Calu3 (cell line): ENCODE results near the gene ARID1B. TPM values are rescaled to one million over a fixed set of nuclear protein-coding genes. Genes with fewer than 3 reads are reported as not detected.

Experiments
- BruUV-seq: library from RNA; stranded (reverse); fragments of 400-500 nt; replicated peaks from 2 replicates; lab custom pipeline; 2021; lab: Mats Ljungman, UMichigan
- CTCF ChIA-PET: fragments of 300-600 bp; sonication (Branson Sonifier 250); formaldehyde crosslinking; loops from one replicate; lab custom pipeline; 2022; ENCODE audit warnings: antibody characterized with exemption; lab: Charles Lee
- DNase-seq: peaks from one replicate; pipeline ENCODE4 v3.0.0; 2022
- H3K27ac Mint-ChIP-seq: one replicate; pipeline ENCODE4 v1.8.0; 2022; ENCODE audit warnings: mixed read lengths; ENCODE audit not compliant: unreplicated experiment
- H3K27me3 Mint-ChIP-seq: one replicate; pipeline ENCODE4 v1.8.0; 2022; ENCODE audit warnings: mixed read lengths; ENCODE audit not compliant: unreplicated experiment
- H3K36me3 Mint-ChIP-seq: one replicate; pipeline ENCODE4 v1.8.0; 2022; ENCODE audit warnings: mild to moderate bottlenecking, moderate library complexity, mixed read lengths; ENCODE audit not compliant: insufficient read depth, unreplicated experiment
- H3K4me1 Mint-ChIP-seq: one replicate; pipeline ENCODE4 v1.8.0; 2022; ENCODE audit warnings: mild to moderate bottlenecking, low read depth, mixed read lengths; ENCODE audit not compliant: unreplicated experiment
- H3K4me3 Mint-ChIP-seq: one replicate; pipeline ENCODE4 v1.8.0; 2022; ENCODE audit warnings: mild to moderate bottlenecking, low read depth, moderate library complexity, mixed read lengths; ENCODE audit not compliant: unreplicated experiment
- H3K9me3 Mint-ChIP-seq: one replicate; pipeline ENCODE4 v1.8.0; 2022; ENCODE audit warnings: low read depth, mixed read lengths; ENCODE audit not compliant: unreplicated experiment
- CTCF ChIP-seq: fragments of 200-600 bp; IDR thresholded peaks from one replicate; pipeline ENCODE4 v1.8.0; 2022; ENCODE audit warnings: antibody characterized with exemption; ENCODE audit not compliant: unreplicated experiment
- intact Hi-C: fragments of 100-400 bp; cut with micrococcal nuclease; formaldehyde crosslinking; loops from one replicate; pipeline ENCODE4 v1.10.0; 2022; ENCODE audit not compliant: unreplicated experiment
- total RNA-seq: library from RNA; stranded (reverse); gene quantifications from 2 replicates; pipeline ENCODE4 v1.2.3, GENCODE V29; 2022

The ARID1B gene
- total RNA-seq, 1 experiment from 2014 or later, result 53.5 TPM

GRCh38 chr6:156760377-156760776 lies 16.8 kb upstream of the ARID1B start:
- no peak for TF ChIP-seq CTCF
- Mint-ChIP-seq H3K4me3 (no peak overlapping the region), H3K4me1 (no peaks in the 10 kb centered on the region), H3K27ac (no peak overlapping the region), H3K9me3 (peaks cover 3% of the 10 kb centered on the region), H3K27me3 (no peaks in the 10 kb centered on the region), H3K36me3 (no peaks in the 10 kb centered on the region)
- CTCF ChIA-PET, result interaction anchor here (0.9 kb wide), 1 partner anchor 1219 kb away, joined by 3 read pairs; no protein-coding TSS in a partner anchor
- no TSS peak for BruUV-seq
- intact Hi-C loops, result no loop called here
- DNase-seq, result no peak

- H3K27ac Mint-ChIP-seq, result no peak overlapping the region
- CTCF ChIA-PET, result no interaction called here
- TF ChIP-seq CTCF, result no peak
- intact Hi-C loops, result no loop called here
- H3K9me3 Mint-ChIP-seq, result peaks cover 3% of the 10 kb centered on the region
- H3K36me3 Mint-ChIP-seq, result no peaks in the 10 kb centered on the region
- H3K4me1 Mint-ChIP-seq, result no peaks in the 10 kb centered on the region
- no peak for DNase-seq
- no TSS peak for BruUV-seq
- H3K27me3 Mint-ChIP-seq, result no peaks in the 10 kb centered on the region
- H3K4me3 Mint-ChIP-seq, result no peak overlapping the region
Measured at GRCh38 chr6:156762547-156762946, 14.6 kb upstream of the ARID1B start.

- no peak overlapping the region for H3K27ac Mint-ChIP-seq
- no TSS peak for BruUV-seq
- CTCF ChIA-PET, result no interaction called here
- no peaks in the 10 kb centered on the region for H3K27me3 Mint-ChIP-seq
- peaks cover 3% of the 10 kb centered on the region for H3K9me3 Mint-ChIP-seq
- intact Hi-C loops, result no loop called here
- H3K36me3 Mint-ChIP-seq, result no peaks in the 10 kb centered on the region
- no peak for DNase-seq
- H3K4me3 Mint-ChIP-seq, result no peak overlapping the region
- H3K4me1 Mint-ChIP-seq, result no peaks in the 10 kb centered on the region
- no peak for TF ChIP-seq CTCF
Measured at GRCh38 chr6:156765117-156765516, 12.1 kb upstream of the ARID1B start.

- Mint-ChIP-seq H3K27ac (no peak overlapping the region), H3K4me3 (no peak overlapping the region), H3K36me3 (no peaks in the 10 kb centered on the region), H3K9me3 (peaks cover 3% of the 10 kb centered on the region), H3K27me3 (no peaks in the 10 kb centered on the region), H3K4me1 (no peaks in the 10 kb centered on the region)
- intact Hi-C loops, result no loop called here
- BruUV-seq, result no TSS peak
- CTCF ChIA-PET, result interaction anchor here (0.6 to 0.9 kb wide), 4 partner anchors 10 to 480 kb away, joined by 3 to 4 read pairs (median 3); partner anchors contain the start of gene ARID1B
- TF ChIP-seq CTCF, result no peak
- DNase-seq, result no peak
Measured at GRCh38 chr6:156767603-156768467, 9.3 kb upstream of the ARID1B start.
